Measurements from ENCODE around the gene CCDC78. TPM values are rescaled to one million over a fixed set of nuclear protein-coding genes. Genes with fewer than 3 reads are reported as not detected.
"Not testable (repeated sequence)": the region's sequence is repeated elsewhere in the genome, so short reads cannot be mapped to it uniquely, and the experiment has no call there.

Gene CCDC78
- total RNA-seq, 1 donor from 2014 or later, result 5.8 TPM

- H3K4me3 Mint-ChIP-seq; DNase-seq (ENCODE audit: low spot score); H3K27ac Mint-ChIP-seq; H3K4me1 Mint-ChIP-seq (ENCODE audit: low read depth); H3K9me3 Mint-ChIP-seq; H3K36me3 Mint-ChIP-seq (ENCODE audit: low read depth); intact Hi-C loops (cut with micrococcal nuclease); H3K27me3 Mint-ChIP-seq (ENCODE audit: insufficient read depth): not testable (repeated sequence)
These were observed 27.9 kb upstream of the CCDC78 start for GRCh38 chr16:754121-754607.

- Mint-ChIP-seq H3K4me1 (ENCODE audit: low read depth) (no peaks in the 10 kb centered on the region), H3K9me3 (no peaks in the 10 kb centered on the region), H3K27me3 (ENCODE audit: insufficient read depth) (peaks cover 5% of the 10 kb centered on the region), H3K27ac (no peak overlapping the region), H3K4me3 (no peak overlapping the region), H3K36me3 (ENCODE audit: low read depth) (no peaks in the 10 kb centered on the region)
- intact Hi-C loops (cut with micrococcal nuclease), result no loop called here
- no peak for DNase-seq (ENCODE audit: low spot score)
These were observed 25.7 kb upstream of the CCDC78 start for GRCh38 chr16:752007-752312.

- H3K4me3 Mint-ChIP-seq, result no peak overlapping the region
- DNase-seq (ENCODE audit: low spot score), result no peak
- intact Hi-C loops (cut with micrococcal nuclease), result no loop called here
- no peak overlapping the region for H3K27ac Mint-ChIP-seq
- no peaks in the 10 kb centered on the region for H3K36me3 Mint-ChIP-seq (ENCODE audit: low read depth)
- no peaks in the 10 kb centered on the region for H3K4me1 Mint-ChIP-seq (ENCODE audit: low read depth)
- peaks cover 5% of the 10 kb centered on the region for H3K27me3 Mint-ChIP-seq (ENCODE audit: insufficient read depth)
- H3K9me3 Mint-ChIP-seq, result no peaks in the 10 kb centered on the region
These were observed 25.1 kb upstream of the CCDC78 start for GRCh38 chr16:751152-752006.

- peaks cover 2% of the 10 kb centered on the region for H3K27me3 Mint-ChIP-seq (ENCODE audit: insufficient read depth)
- no peaks in the 10 kb centered on the region for H3K4me1 Mint-ChIP-seq (ENCODE audit: low read depth)
- H3K4me3 Mint-ChIP-seq, result no peak overlapping the region
- H3K27ac Mint-ChIP-seq, result no peak overlapping the region
- H3K36me3 Mint-ChIP-seq (ENCODE audit: low read depth), result no peaks in the 10 kb centered on the region
- intact Hi-C loops (cut with micrococcal nuclease), result no loop called here
- H3K9me3 Mint-ChIP-seq, result no peaks in the 10 kb centered on the region
- DNase-seq (ENCODE audit: low spot score), result no peak
These were observed 24.2 kb upstream of the CCDC78 start for GRCh38 chr16:750485-750884.

GRCh38 chr16:749010-749409 lies 22.8 kb upstream of the CCDC78 start:
- DNase-seq (ENCODE audit: low spot score), result no peak
- Mint-ChIP-seq H3K4me1 (ENCODE audit: low read depth) (no peaks in the 10 kb centered on the region), H3K27ac (no peak overlapping the region), H3K9me3 (no peaks in the 10 kb centered on the region), H3K36me3 (ENCODE audit: low read depth) (no peaks in the 10 kb centered on the region), H3K27me3 (ENCODE audit: insufficient read depth) (peaks cover 2% of the 10 kb centered on the region), H3K4me3 (no peak overlapping the region)
- intact Hi-C loops (cut with micrococcal nuclease), result loop anchor here (10.0 kb wide), 1 partner anchor 226 kb away; the partner anchor contains the start of gene LMF1

- Mint-ChIP-seq H3K9me3 (no peaks in the 10 kb centered on the region), H3K27ac (no peak overlapping the region), H3K36me3 (ENCODE audit: low read depth) (no peaks in the 10 kb centered on the region), H3K4me3 (no peak overlapping the region), H3K27me3 (ENCODE audit: insufficient read depth) (peaks cover 2% of the 10 kb centered on the region), H3K4me1 (ENCODE audit: low read depth) (no peaks in the 10 kb centered on the region)
- intact Hi-C loops (cut with micrococcal nuclease), result loop anchor here (10.0 kb wide), 1 partner anchor 227 kb away; the partner anchor contains the start of gene LMF1
- no peak for DNase-seq (ENCODE audit: low spot score)
These were observed 21.9 kb upstream of the CCDC78 start for GRCh38 chr16:747978-748746.

- H3K27me3 Mint-ChIP-seq (ENCODE audit: insufficient read depth), result peaks cover 2% of the 10 kb centered on the region
- no peaks in the 10 kb centered on the region for H3K9me3 Mint-ChIP-seq
- no peak for DNase-seq (ENCODE audit: low spot score)
- H3K27ac Mint-ChIP-seq, result no peak overlapping the region
- no peaks in the 10 kb centered on the region for H3K4me1 Mint-ChIP-seq (ENCODE audit: low read depth)
- intact Hi-C loops (cut with micrococcal nuclease), result loop anchor here (10.0 kb wide), 1 partner anchor 228 kb away; the partner anchor contains the start of gene LMF1
- H3K4me3 Mint-ChIP-seq, result no peak overlapping the region
- no peaks in the 10 kb centered on the region for H3K36me3 Mint-ChIP-seq (ENCODE audit: low read depth)
These were observed 20.4 kb upstream of the CCDC78 start for GRCh38 chr16:746637-747036.

- intact Hi-C loops (cut with micrococcal nuclease), result loop anchor here (10.0 kb wide), 1 partner anchor 229 kb away; the partner anchor contains the start of gene LMF1
- no peak overlapping the region for H3K27ac Mint-ChIP-seq
- H3K4me3 Mint-ChIP-seq, result no peak overlapping the region
- H3K27me3 Mint-ChIP-seq (ENCODE audit: insufficient read depth), result no peaks in the 10 kb centered on the region
- DNase-seq (ENCODE audit: low spot score), result no peak
- no peaks in the 10 kb centered on the region for H3K4me1 Mint-ChIP-seq (ENCODE audit: low read depth)
- no peaks in the 10 kb centered on the region for H3K36me3 Mint-ChIP-seq (ENCODE audit: low read depth)
- H3K9me3 Mint-ChIP-seq, result no peaks in the 10 kb centered on the region
These were observed 19.5 kb upstream of the CCDC78 start for GRCh38 chr16:745739-746138.

- intact Hi-C loops (cut with micrococcal nuclease), result loop anchor here (5.0 to 10.0 kb wide), 2 partner anchors 43 to 231 kb away; partner anchors contain the start of genes CHTF18, LMF1 and RPUSD1
- Mint-ChIP-seq H3K27ac (no peak overlapping the region), H3K36me3 (ENCODE audit: low read depth) (peaks cover 2% of the 10 kb centered on the region), H3K4me3 (no peak overlapping the region), H3K27me3 (ENCODE audit: insufficient read depth) (no peaks in the 10 kb centered on the region), H3K9me3 (no peaks in the 10 kb centered on the region), H3K4me1 (ENCODE audit: low read depth) (no peaks in the 10 kb centered on the region)
- no peak for DNase-seq (ENCODE audit: low spot score)
These were observed 17.7 kb upstream of the CCDC78 start for GRCh38 chr16:743794-744500.

GRCh38 chr16:742894-743293 lies 16.7 kb upstream of the CCDC78 start:
- H3K36me3 Mint-ChIP-seq (ENCODE audit: low read depth); H3K4me3 Mint-ChIP-seq; H3K4me1 Mint-ChIP-seq (ENCODE audit: low read depth); H3K27me3 Mint-ChIP-seq (ENCODE audit: insufficient read depth); H3K27ac Mint-ChIP-seq; H3K9me3 Mint-ChIP-seq; DNase-seq (ENCODE audit: low spot score): not testable (repeated sequence)
- intact Hi-C loops (cut with micrococcal nuclease), result loop anchor here (5.0 to 10.0 kb wide), 2 partner anchors 44 to 232 kb away; partner anchors contain the start of genes CHTF18, LMF1 and RPUSD1

- Mint-ChIP-seq H3K36me3 (ENCODE audit: low read depth) (peaks cover 7% of the 10 kb centered on the region), H3K4me3 (peak overlapping the region; percentile 80), H3K27me3 (ENCODE audit: insufficient read depth) (no peaks in the 10 kb centered on the region), H3K4me1 (ENCODE audit: low read depth) (peaks cover 4% of the 10 kb centered on the region), H3K27ac (no peak overlapping the region), H3K9me3 (no peaks in the 10 kb centered on the region)
- DNase-seq (ENCODE audit: low spot score), result no peak
- intact Hi-C loops (cut with micrococcal nuclease), result loop anchor here (5.0 to 10.0 kb wide), 2 partner anchors 45 to 233 kb away; partner anchors contain the start of genes CHTF18, LMF1 and RPUSD1
These were observed 15.9 kb upstream of the CCDC78 start for GRCh38 chr16:741986-742629.

Measured in activated T-helper 1 cell treated with anti-CD3 and anti-CD28 coated beads, Interleukin-12 subunit alpha, Interleukin-12 subunit beta, Interleukin-2, Interleukin-4 antibody, amounts not matched to agents 30 ng/mL and 10 ng/mL and 1 ng/mL, durations not matched to agents 14 hours and 24 hours and 36 hours (primary cell).